Upper lobe of left lung (tissue), 6 donors: ENCODE measurements around the gene P2RY10. TPM values are rescaled to one million over a fixed set of nuclear protein-coding genes. Genes with fewer than 3 reads are reported as not detected.

ENCODE experiments used
- ATAC-seq, 2 donors: fragments of 200-7000 bp; cut with Tn5 transposase; one replicate each; pipeline ENCODE4 v1.9.1; 2022; ENCODE audit warnings: mild to moderate bottlenecking in 2 of 2, moderate library complexity in 2 of 2; ENCODE audit not compliant: low FRiP score in 2 of 2
- DNase-seq, 2 donors: peaks; one replicate each; pipeline ENCODE4 v3.0.0-alpha.2; 2019 to 2020
- H3K27ac ChIP-seq, 4 donors: fragments of 200-600 bp; sonication (generic); one replicate each; pipeline ENCODE4 v1.5.1; 2016 to 2019
- H3K27me3 ChIP-seq, 4 donors: fragments of 200-600 bp; sonication (generic); one replicate each; pipeline ENCODE4 v1.5.1; 2017 to 2019
- H3K36me3 ChIP-seq, 4 donors: fragments of 200-600 bp; sonication (generic); one replicate each; pipeline ENCODE4 v1.5.1; 2016 to 2019
- H3K4me1 ChIP-seq, 4 donors: fragments of 200-600 bp; sonication (generic); one replicate each; pipeline ENCODE4 v1.5.1; 2018 to 2019
- H3K4me3 ChIP-seq, 4 donors: fragments of 200-600 bp; sonication (generic); one replicate each; pipeline ENCODE4 v1.5.1; 2017 to 2019; ENCODE audit warnings: mild to moderate bottlenecking in 2 of 4, moderate library complexity in 1 of 4
- H3K9me3 ChIP-seq, 4 donors: fragments of 200-600 bp; sonication (generic); one replicate each; pipeline ENCODE4 v1.5.1; 2018 to 2019
- CTCF ChIP-seq, 6 experiments: fragments of 450-650 bp in 4 of 6; fragments of 200-600 bp in 2 of 6; sonication (generic) in 2 of 6; IDR thresholded peaks; one replicate each; pipeline ENCODE4 v1.5.1; 2016 to 2019; ENCODE audit warnings: antibody characterized with exemption in 6 of 6
- EP300 ChIP-seq, 4 donors: sonication (generic); formaldehyde crosslinking; IDR thresholded peaks; one replicate each; pipeline ENCODE4 v1.5.1; 2017; ENCODE audit warnings: antibody characterized with exemption in 4 of 4, control low read depth in 2 of 4
- POLR2A ChIP-seq, 4 donors: fragments of 450-650 bp; IDR thresholded peaks; one replicate each; pipeline ENCODE4 v1.5.1; 2016 to 2017; ENCODE audit warnings: antibody characterized with exemption in 4 of 4, mild to moderate bottlenecking in 2 of 4
- POLR2AphosphoS5 ChIP-seq, 2 donors: sonication (generic); formaldehyde crosslinking; IDR thresholded peaks; one replicate each; pipeline ENCODE4 v1.5.1; 2017; ENCODE audit warnings: antibody characterized with exemption in 2 of 2
- WGBS, 2 donors: methylation state at CpG; one replicate each; pipeline ENCODE4 v1.1.5; 2017 to 2018; 5-methylcytosine and 5-hydroxymethylcytosine counted together
- total RNA-seq, 6 donors: library from RNA; depleted of rRNA in 4 of 6; stranded (reverse); fragments of >200 nt in 4 of 6; gene quantifications; one replicate each; pipeline versions ENCODE4 v1.1.0 to v1.2.1, GENCODE V29; 2016 to 2021
- donor health status: DM: no; HTN: no; CAD: no; lungs with moderate emphysema.
- donor health status: DM: no; HTN: yes; CAD: no; lungs with severe emphysema.

The P2RY10 gene
- total RNA-seq, 6 donors from 2014 or later = 0.55 to 2.3 (median 1.6) TPM; not detected in 1

DNA sequence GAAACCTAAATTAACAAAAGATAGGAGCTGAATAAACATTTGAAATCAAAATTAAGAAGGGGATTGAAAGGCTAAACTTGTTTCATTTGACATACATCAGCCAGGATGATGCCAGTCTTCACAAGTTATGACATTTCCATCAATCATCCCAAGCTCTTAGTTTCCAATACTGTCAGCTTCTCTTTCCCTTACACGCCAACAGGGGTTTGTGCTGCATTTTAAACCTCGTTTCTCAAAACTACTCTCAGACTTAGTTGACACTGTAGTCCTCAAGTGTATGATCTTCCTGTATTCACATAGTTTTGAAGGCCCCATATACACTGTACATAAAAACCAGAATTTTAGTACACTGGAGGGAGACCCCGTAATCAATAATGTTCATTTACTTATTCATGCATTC is 840 bp upstream of the P2RY10 start:
- DNase-seq (no peak), ATAC-seq (no peak)
- no peak overlapping the region for H3K27ac ChIP-seq
- H3K9me3 ChIP-seq = no peaks in the 10 kb centered on the region
- no peaks in the 10 kb centered on the region for H3K4me1 ChIP-seq
- 74 to 83% methylated on average over 3 of the region's 3 CpGs for WGBS, 2 donors
- TF ChIP-seq POLR2A (IDR thresholded peaks at IDR 0.05) (no peak), CTCF (IDR thresholded peaks at IDR 0.05) (no peak), POLR2AphosphoS5 (IDR thresholded peaks at IDR 0.05) (no peak)
- H3K4me3 ChIP-seq = no peak overlapping the region
- H3K36me3 ChIP-seq = no peaks in the 10 kb centered on the region
- no peaks in the 10 kb centered on the region for H3K27me3 ChIP-seq

DNA sequence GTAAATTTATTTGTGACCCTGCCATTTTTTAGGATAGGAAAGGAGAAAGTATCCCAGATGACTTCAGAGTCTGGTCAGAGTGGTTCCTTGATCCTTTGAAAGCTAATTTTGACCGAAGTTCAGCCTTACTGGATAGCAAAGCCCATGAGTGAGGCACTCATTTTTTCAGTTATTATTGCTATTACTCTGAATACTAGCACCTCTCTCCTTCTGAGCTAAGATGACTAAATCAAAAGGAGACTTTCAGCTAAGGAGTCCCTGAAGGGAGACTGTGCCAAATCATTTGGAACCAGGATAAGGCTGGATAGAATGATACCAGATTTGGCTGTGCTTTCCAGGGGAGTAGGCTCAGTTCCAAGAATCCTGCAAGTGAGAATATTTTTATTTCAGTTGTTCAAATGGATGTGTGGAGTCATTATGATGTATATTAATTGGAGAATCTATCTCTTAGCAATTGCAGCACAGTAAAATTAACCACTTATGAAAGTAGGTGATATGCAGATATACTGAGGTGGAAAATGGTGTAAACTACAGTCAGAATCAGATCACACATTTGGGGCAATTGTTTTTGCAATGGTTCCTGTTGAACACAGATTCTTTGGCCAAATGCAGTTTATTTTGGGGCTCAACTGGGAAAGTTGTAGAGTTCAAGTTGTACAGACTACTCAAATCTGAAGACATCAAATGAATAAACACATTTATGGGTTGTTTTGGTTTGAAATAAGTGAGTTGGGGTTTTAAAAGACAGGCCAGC is 1.2 kb downstream of the P2RY10 start:
- H3K36me3 ChIP-seq = no peaks in the 10 kb centered on the region
- no peak overlapping the region for H3K4me3 ChIP-seq
- DNase-seq (no peak), ATAC-seq (no peak)
- no peaks in the 10 kb centered on the region for H3K4me1 ChIP-seq
- TF ChIP-seq POLR2AphosphoS5 (IDR thresholded peaks at IDR 0.05) = no peak
- TF ChIP-seq EP300 (IDR thresholded peaks at IDR 0.05) = no peak
- TF ChIP-seq POLR2A (IDR thresholded peaks at IDR 0.05) = no peak
- no peak for TF ChIP-seq CTCF (IDR thresholded peaks at IDR 0.05)
- H3K27ac ChIP-seq = no peak overlapping the region
- H3K27me3 ChIP-seq = no peaks in the 10 kb centered on the region
- H3K9me3 ChIP-seq = no peaks in the 10 kb centered on the region
- WGBS, 2 donors = 83 to 100% methylated on average over 1 of the region's 1 CpG

DNA sequence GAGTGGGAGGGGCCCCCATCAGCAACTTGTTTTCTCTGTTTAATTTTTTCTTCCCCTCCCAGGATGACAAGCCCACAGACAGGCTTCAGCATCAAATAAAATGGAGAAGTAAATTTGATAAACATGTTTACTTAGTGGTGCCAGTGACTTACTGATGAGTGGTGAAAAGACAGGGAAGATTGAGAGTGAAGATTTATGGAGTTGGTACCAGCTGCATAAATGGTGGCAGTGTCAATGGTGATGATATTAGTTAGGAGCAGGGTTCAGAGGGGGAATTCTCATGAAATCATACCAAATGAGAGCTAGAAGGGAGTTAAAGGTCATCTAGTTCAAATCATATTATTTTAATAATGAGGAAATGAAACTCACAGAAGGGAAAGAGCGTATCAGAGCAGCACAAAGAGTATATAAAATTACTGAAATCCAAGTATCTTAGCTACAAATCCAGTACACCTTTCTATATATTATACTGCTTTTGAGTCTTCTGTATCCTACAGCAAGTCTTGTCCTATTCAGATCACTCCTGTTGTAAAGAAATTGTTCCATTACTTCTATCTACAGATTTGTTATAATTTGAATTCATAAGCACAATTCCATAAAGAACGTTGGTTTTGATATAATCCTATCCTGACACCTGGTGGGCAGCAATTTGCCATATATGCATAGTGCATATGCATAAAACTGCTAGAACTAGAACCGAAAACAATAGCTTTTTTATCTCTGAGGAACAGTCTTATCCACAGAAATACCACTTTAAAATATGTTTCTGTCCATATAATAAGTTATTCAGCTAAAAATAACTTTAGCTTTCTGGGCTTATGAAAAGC is 5.0 kb downstream of the P2RY10 start:
- no peak overlapping the region for H3K27ac ChIP-seq
- H3K4me3 ChIP-seq = no peak overlapping the region
- WGBS, 2 donors = 52 to 58% methylated on average over 3 of the region's 3 CpGs
- H3K9me3 ChIP-seq = no peaks in the 10 kb centered on the region
- no peaks in the 10 kb centered on the region for H3K4me1 ChIP-seq
- H3K27me3 ChIP-seq = no peaks in the 10 kb centered on the region
- ATAC-seq = no peak
- no peaks in the 10 kb centered on the region for H3K36me3 ChIP-seq
- TF ChIP-seq CTCF (IDR thresholded peaks at IDR 0.05) (no peak), POLR2A (IDR thresholded peaks at IDR 0.05) (no peak), EP300 (IDR thresholded peaks at IDR 0.05) (no peak), POLR2AphosphoS5 (IDR thresholded peaks at IDR 0.05) (no peak)
- no peak for DNase-seq

DNA sequence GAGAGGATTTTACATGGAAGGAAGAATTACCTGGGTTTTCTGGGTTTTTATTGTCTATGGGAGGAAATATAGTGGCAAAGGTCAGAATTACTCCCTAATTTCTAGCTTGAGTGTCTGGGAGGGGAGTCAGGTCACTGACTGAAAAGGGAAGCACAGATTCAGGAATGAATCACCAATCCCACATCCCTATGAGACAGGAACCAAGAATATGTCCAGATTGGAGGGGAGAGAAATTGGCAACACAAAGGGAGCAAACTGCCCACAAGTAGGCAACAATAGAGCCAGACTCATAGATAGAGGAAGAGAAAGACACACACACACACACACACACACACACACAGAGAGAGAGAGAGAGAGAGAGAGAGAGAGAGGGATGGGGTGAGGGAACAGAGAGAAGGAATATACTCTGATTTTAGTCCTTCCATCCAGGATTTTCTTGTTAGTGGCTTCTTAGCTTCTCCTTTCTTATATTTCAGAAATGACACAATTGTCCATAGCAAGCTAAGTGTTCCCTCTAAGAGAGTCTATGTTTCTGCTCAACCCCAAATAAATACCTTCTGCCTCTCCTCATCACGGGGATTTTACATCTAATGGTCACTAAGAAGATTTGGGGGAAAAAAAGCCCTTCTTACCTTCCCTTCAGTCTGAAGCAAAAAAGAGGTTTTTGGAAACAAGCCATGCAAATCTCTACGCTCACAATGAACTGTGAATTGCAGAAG is 12.0 kb downstream of the P2RY10 start:
- TF ChIP-seq CTCF (IDR thresholded peaks at IDR 0.05) (no peak), EP300 (IDR thresholded peaks at IDR 0.05) (no peak)
- Histone ChIP-seq H3K4me3 (no peak overlapping the region), H3K36me3 (no peaks in the 10 kb centered on the region), H3K27ac (no peak overlapping the region), H3K27me3 (no peaks in the 10 kb centered on the region), H3K9me3 (no peaks in the 10 kb centered on the region), H3K4me1 (no peaks in the 10 kb centered on the region)
- ATAC-seq = no peak
- WGBS, 2 donors = 55 to 68% methylated on average over 2 of the region's 2 CpGs
- no peak for DNase-seq
